GM12873 (cell line): ENCODE measurements around the gene RAI1.

Experiments
- CTCF ChIP-seq: IDR thresholded peaks from 2 replicates; pipeline ENCODE4 v1.5.1; 2012; ENCODE audit warnings: low read depth, mild to moderate bottlenecking, moderate library complexity, low read length, control low read depth; ENCODE audit not compliant: insufficient read depth; ENCODE audit errors: missing control alignments

Gene RAI1

GRCh38 chr17:17806035-17806434 is 124.8 kb downstream of the RAI1 start:
- TF ChIP-seq CTCF: no peak

DNA sequence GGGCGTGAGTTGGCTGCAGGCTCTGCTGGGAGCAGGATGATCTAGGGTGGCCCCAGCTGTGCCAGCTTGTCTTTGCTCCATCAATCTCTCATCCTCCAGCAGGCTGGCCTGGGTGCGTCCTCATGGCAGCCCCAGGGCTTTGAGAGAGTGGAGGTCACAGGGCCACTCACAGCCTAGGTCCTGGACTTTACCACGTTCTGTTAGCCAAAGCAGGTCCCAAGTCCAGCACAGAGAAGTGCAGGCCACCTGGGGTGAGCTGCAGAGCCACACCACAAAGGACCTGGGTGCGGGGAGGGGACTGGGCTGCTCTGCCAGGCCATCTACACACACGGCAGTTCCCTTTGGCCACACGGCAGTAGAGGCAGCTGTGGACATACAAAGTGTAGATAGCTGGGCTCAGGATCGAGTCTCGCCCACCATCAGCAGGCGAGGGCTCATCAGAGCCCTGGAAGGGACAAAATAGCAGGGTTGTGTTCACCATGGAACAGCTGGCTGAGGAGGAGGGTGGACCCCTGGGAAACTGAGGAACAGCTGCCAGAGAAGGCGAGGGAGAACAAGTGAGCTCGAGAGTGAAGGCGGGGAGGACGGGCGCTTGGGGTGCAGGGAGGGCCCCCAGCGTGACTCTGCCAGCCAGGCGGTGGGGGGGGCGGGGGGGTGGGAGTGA is 125.5 kb downstream of the RAI1 start:
- TF ChIP-seq CTCF: no peak

- TF ChIP-seq CTCF: no peak
Observed at GRCh38 chr17:17807440-17807839, 126.2 kb downstream of the RAI1 start.

GRCh38 chr17:17808706-17809432 is 127.6 kb downstream of the RAI1 start:
- peak; percentile 2 for TF ChIP-seq CTCF

- TF ChIP-seq CTCF: no peak
Observed at GRCh38 chr17:17809531-17810083, 128.3 kb downstream of the RAI1 start.

DNA sequence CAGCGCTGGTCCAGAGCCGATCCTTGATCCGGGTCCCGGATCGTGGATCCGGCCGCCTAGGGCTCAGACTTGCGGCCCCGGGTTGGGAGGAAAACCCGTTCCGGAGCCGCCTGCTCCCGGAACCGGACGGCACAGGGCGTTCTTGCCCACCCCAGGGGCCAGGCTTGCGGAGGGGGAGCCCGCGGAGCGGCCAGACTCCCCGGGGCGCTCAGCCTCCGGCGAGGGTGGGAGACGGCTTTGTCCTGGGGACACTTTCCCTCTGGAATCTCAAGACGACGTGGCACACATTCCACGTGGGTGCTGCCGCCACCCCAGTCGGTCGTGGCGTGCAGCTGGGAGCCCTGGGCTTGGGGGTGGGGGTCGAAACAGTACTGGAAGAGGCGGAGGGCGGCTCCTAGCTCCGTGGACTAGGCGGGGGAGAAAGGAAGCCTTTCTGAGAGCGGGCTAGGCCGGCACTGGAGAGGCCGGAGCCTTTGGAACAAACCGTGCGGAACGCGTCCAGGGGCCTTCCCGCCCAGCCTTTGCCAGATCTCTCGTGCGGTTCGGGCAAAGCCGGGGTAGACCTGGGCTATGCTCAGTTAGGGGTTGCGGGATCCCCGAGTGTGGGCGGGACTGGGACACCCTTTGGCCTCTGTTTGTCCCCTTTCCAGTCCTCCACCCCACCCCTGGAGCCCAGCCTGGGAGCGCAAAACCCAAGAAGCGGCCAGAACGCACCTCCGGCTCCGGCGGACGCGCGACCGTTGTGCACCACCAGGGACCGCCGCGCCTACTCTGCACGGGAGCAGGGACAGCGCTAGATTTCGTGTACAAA is 129.0 kb downstream of the RAI1 start:
- no peak for TF ChIP-seq CTCF

GRCh38 chr17:17810895-17811248 is 129.6 kb downstream of the RAI1 start:
- TF ChIP-seq CTCF: no peak
